Hematopoietic multipotent progenitor cell treated with erythropoietin and hydrocortisone succinate and interleukin-3 and kit ligand, for 15 days (in vitro differentiated cells): ENCODE data around the gene COX4I1.
"Not testable (repeated sequence)": the region's sequence is repeated elsewhere in the genome, so short reads cannot be mapped to it uniquely, and the experiment has no call there.

Experiments used
- DNase-seq: peaks from one replicate; pipeline ENCODE4 v3.0.0-alpha.2; 2015; ENCODE audit warnings: low spot score

Gene COX4I1

GRCh38 chr16:85803570-85803969 lies 4.1 kb downstream of the COX4I1 start:
- no peak for DNase-seq

GRCh38 chr16:85805442-85806045 lies 6.0 kb downstream of the COX4I1 start:
- no peak for DNase-seq

- DNase-seq = no peak
Observed at GRCh38 chr16:85806539-85806938, 7.0 kb downstream of the COX4I1 start.

GRCh38 chr16:85807340-85807739 lies 7.8 kb downstream of the COX4I1 start:
- DNase-seq = not testable (repeated sequence)

- not testable (repeated sequence) for DNase-seq
Observed at GRCh38 chr16:85808104-85808503, 8.6 kb downstream of the COX4I1 start.

GRCh38 chr16:85808926-85809325 lies 9.4 kb downstream of the COX4I1 start:
- DNase-seq = no peak

- DNase-seq = no peak
Observed at GRCh38 chr16:85809645-85810044, 10.2 kb downstream of the COX4I1 start.

GRCh38 chr16:85810097-85810741 lies 10.7 kb downstream of the COX4I1 start:
- DNase-seq = no peak

GRCh38 chr16:85810742-85811115 lies 11.2 kb downstream of the COX4I1 start:
- no peak for DNase-seq

GRCh38 chr16:85812031-85812807 lies 12.7 kb downstream of the COX4I1 start:
- DNase-seq = no peak

GRCh38 chr16:85812811-85813700 lies 13.6 kb downstream of the COX4I1 start:
- DNase-seq = no peak

GRCh38 chr16:85816159-85816558 lies 16.7 kb downstream of the COX4I1 start:
- DNase-seq = no peak

GRCh38 chr16:85817195-85817594 lies 17.7 kb downstream of the COX4I1 start:
- not testable (repeated sequence) for DNase-seq

GRCh38 chr16:85819245-85819644 lies 19.8 kb downstream of the COX4I1 start:
- peak; percentile 74 for DNase-seq

- no peak for DNase-seq
Observed at GRCh38 chr16:85819771-85820170, 20.3 kb downstream of the COX4I1 start.

- DNase-seq = no peak
Observed at GRCh38 chr16:85820604-85821372, 21.3 kb downstream of the COX4I1 start.

GRCh38 chr16:85821390-85822135 lies 22.1 kb downstream of the COX4I1 start:
- DNase-seq = peak; percentile 55

GRCh38 chr16:85822145-85822544 lies 22.6 kb downstream of the COX4I1 start:
- no peak for DNase-seq

GRCh38 chr16:85823328-85823920 lies 23.9 kb downstream of the COX4I1 start:
- DNase-seq = no peak
